Rectal smooth muscle tissue (tissue), 1 donor: Measurements from ENCODE around the gene DEFB127.
"Not testable (repeated sequence)": the region's sequence is repeated elsewhere in the genome, so short reads cannot be mapped to it uniquely, and the experiment has no call there.

ENCODE experiments used
- H3K27ac ChIP-seq: one replicate; pipeline ENCODE4 v1.7.0; 2013; ENCODE audit warnings: low read depth, low read length, inconsistent platforms
- H3K27me3 ChIP-seq: one replicate; pipeline ENCODE4 v1.7.0; 2013; ENCODE audit warnings: low read length; ENCODE audit not compliant: control insufficient read depth, insufficient read depth
- H3K36me3 ChIP-seq: one replicate; pipeline ENCODE4 v1.7.0; 2013; ENCODE audit warnings: low read length; ENCODE audit not compliant: control insufficient read depth, insufficient read depth
- H3K4me1 ChIP-seq: one replicate; pipeline ENCODE4 v1.7.0; 2013; ENCODE audit warnings: low read length; ENCODE audit not compliant: control insufficient read depth, insufficient read depth
- H3K4me3 ChIP-seq: one replicate; pipeline ENCODE4 v1.7.0; 2013; ENCODE audit warnings: low read length
- H3K9ac ChIP-seq: one replicate; pipeline ENCODE4 v1.7.0; 2013; ENCODE audit warnings: low read length

Gene DEFB127, protein sequence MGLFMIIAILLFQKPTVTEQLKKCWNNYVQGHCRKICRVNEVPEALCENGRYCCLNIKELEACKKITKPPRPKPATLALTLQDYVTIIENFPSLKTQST

DNA sequence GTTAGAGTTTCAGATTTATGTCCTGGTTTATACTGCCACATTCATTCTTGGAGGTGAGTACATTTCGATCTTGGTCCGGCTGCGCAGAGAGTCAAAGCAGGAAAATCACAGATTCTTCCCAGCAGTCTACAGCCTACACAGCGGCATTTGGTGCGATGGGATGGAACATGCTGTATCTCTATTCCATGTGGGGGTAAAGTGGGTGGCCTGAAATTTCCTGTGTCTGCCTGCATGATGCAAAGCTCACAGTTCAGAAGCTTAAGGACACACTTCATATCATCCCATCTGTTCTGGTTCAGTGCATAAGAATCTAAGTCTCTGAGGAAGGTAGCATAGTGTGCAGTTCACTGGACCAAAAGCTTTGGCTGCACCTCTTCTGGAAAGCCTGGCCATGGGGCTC lies at the start of gene DEFB127:
DEFB127 (plus strand) TSS at position 301 of the 400 bp plus-strand sequence; CDS start at position 392, 91 bp downstream.
- H3K27me3 ChIP-seq: no peaks in the 10 kb centered on the region

DNA sequence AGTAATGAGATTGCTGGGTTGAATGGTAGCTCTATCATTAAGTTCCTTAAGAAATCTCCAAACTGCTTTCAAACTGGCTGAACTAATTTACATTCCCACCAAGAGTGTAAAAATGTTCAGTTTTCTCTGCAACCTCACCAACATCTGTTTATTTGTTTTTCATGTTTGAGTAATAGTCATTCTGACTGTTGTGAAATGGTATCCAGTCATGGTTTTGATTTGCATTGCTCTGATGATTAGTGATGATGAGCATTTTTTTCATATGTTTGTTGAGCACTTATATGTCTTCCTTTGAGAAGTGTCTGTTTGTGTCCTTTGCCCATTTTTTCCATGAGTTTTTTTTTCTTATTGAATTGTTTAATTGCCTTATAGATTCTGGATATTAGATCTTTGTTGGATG lies 44.9 kb upstream of the DEFB127 start:
- Histone ChIP-seq H3K9ac (no peak overlapping the region), H3K4me1 (no peaks in the 10 kb centered on the region), H3K27me3 (no peaks in the 10 kb centered on the region), H3K36me3 (no peaks in the 10 kb centered on the region), H3K27ac (no peak overlapping the region), H3K4me3 (no peak overlapping the region)

More for the DNA sequence above, at the start of gene DEFB127:
- no peaks in the 10 kb centered on the region for H3K4me1 ChIP-seq
- H3K4me3 ChIP-seq: no peak within 1 kb of the TSS
- no peak within 1 kb of the TSS for H3K9ac ChIP-seq
- H3K27ac ChIP-seq: no peak within 1 kb of the TSS
- H3K36me3 ChIP-seq: no peaks in the 10 kb centered on the region

DNA sequence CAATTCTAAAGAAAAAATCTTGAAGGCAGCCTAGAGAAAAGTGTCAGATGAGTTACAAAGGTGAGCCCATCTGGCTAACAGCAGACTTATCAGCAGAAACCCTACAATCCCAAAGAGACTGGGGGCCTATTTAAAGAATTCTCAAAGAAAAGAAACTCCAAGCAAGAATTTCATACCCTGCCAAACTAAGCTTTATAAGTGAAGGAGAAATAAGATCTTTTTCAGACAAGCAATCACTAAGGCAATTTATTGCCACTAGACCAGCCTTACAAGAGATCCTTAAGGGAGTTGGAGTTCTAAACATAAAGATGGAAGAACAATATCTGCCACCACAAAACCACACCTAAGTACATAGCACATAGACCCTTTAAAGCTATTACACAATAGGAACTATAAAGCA lies 39.7 kb upstream of the DEFB127 start:
- no peak overlapping the region for H3K27ac ChIP-seq
- no peaks in the 10 kb centered on the region for H3K27me3 ChIP-seq
- no peaks in the 10 kb centered on the region for H3K4me1 ChIP-seq
- no peak overlapping the region for H3K4me3 ChIP-seq
- no peak overlapping the region for H3K9ac ChIP-seq
- no peaks in the 10 kb centered on the region for H3K36me3 ChIP-seq

DNA sequence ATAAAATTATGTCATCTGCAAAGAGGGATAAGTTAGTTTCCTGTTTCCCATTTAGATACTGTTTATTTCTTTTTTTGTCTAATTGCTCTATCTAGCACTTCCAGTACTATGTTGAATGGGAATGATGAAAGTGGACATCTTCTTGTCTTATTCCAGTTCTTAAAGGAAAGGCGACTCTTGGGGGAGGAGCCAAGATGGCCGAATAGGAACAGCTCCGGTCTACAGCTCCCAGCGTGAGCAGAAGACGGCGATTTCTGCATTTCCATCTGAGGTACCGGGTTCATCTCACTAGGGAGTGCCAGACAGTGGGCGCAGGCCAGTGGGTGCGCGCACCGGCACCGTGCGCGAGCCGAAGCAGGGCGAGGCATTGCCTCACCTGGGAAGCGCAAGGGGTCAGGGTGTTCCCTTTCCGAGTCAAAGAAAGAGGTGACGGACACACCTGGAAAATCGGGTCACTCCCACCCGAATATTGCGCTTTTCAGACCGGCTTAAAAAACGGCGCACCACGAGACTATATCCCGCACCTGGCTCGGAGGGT lies 27.4 kb upstream of the DEFB127 start:
- not testable (repeated sequence) for H3K27ac ChIP-seq, H3K4me3 ChIP-seq, H3K4me1 ChIP-seq, H3K36me3 ChIP-seq, H3K27me3 ChIP-seq, H3K9ac ChIP-seq

DNA sequence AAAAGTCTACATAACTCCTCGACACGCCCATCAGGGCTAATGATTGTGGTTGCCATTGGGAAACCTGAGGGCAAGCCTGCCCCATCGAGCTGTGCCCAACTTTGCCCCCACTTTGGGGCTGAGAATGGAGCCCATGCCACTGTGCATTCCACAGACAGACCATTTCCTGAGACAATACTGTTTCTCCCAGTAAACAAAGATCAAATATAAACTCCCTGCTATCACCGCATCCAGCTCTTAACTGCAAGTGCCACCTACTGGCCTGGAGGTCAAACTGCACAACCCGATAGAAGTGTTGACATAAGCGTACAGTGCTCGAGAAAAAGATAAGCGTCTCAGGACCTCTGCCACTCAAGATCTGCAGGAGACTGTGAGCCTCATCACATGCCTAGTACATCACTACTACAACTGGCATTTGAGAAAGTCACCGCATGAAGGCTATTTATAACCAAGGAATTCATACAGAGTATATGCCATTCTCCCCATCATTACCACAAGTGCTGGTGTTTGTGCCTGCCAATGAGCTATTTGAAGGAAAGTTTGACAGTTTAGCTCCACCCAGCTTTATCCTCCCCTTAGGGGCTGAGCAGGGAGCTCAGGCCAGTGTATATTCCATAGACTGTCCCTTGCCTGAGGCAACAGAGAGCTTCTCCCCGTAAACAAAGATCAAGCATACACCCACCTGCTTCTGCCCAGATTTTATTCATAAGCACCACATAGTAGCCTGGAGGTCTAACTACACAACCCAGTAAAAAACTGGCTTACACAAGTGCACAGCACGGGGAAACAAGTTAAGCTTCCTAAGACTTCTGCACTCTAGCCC lies 19.4 kb upstream of the DEFB127 start:
- no peaks in the 10 kb centered on the region for H3K36me3 ChIP-seq
- no peaks in the 10 kb centered on the region for H3K27me3 ChIP-seq
- no peak overlapping the region for H3K9ac ChIP-seq
- H3K27ac ChIP-seq: no peak overlapping the region
- no peaks in the 10 kb centered on the region for H3K4me1 ChIP-seq
- H3K4me3 ChIP-seq: no peak overlapping the region

DNA sequence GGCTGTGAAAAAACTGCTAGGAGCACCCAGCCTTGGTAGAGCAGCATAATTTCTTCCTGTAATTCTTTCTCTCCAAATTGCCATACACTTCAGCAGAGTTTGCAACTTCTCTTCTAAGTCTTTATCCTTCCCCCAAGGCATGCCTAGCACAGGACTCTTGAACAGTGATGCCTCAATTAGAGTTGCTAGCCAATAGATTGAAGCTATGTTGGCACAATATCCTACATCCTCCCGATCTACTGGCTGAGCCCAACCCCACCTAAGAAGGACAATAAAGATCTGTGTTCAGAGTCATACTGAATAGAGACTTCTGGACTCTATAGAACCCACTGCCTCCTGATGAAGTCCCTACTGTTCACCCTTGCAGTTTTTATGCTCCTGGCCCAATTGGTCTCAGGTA lies 15.0 kb upstream of the DEFB127 start, which contains the start of gene DEFB126:
DEFB126 (plus strand) TSS at position 301 of the 400 bp plus-strand sequence; CDS start at position 340, 39 bp downstream.
- H3K27me3 ChIP-seq: peaks cover 3% of the 10 kb centered on the region
- H3K4me3 ChIP-seq: no peak within 1 kb of the TSS
- no peaks in the 10 kb centered on the region for H3K4me1 ChIP-seq
- no peak within 1 kb of the TSS for H3K27ac ChIP-seq
- H3K36me3 ChIP-seq: no peaks in the 10 kb centered on the region
- no peak within 1 kb of the TSS for H3K9ac ChIP-seq

DNA sequence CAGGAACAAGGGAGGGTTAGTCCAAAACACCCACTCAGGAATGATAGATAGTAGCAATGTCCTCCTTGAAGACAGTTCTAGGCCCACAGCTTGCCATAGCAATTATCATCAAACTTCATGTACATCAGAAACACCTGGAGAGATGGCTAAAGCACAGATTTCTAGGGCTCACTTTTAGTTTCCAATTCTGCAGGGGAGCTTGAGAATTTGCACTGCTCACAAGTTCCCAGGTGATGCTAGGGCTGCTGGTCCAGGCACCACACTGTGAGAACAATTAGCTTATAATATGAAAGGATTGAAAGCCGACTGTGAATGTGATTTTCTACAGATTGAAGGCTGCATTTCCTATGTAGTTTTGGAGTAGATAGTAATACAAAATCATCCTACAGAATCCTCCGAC lies 11.4 kb upstream of the DEFB127 start:
- Histone ChIP-seq H3K36me3 (no peaks in the 10 kb centered on the region), H3K4me1 (no peaks in the 10 kb centered on the region), H3K27ac (no peak overlapping the region), H3K27me3 (peaks cover 3% of the 10 kb centered on the region), H3K9ac (no peak overlapping the region), H3K4me3 (no peak overlapping the region)

DNA sequence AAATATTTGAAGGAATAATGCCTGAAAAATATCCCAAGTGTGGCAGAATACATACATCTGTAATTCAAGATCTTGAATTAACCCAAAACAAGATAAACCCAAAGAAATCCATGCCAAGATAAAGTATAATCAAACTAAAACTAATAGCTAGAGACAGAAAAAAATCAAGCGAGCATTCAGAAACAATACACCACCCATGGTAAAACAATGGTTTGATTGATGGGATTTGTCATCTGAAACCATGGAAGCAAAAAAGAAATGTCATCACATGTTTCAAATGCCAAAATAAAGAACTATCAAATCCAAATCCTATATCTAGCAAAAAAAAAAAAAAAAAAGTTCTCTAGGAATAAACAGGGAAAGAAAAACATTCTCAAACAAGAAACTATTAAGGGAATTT lies 5.1 kb upstream of the DEFB127 start:
- H3K36me3 ChIP-seq: no peaks in the 10 kb centered on the region
- no peaks in the 10 kb centered on the region for H3K4me1 ChIP-seq
- H3K27me3 ChIP-seq: no peaks in the 10 kb centered on the region
- H3K27ac ChIP-seq: no peak overlapping the region
- no peak overlapping the region for H3K4me3 ChIP-seq
- no peak overlapping the region for H3K9ac ChIP-seq

DNA sequence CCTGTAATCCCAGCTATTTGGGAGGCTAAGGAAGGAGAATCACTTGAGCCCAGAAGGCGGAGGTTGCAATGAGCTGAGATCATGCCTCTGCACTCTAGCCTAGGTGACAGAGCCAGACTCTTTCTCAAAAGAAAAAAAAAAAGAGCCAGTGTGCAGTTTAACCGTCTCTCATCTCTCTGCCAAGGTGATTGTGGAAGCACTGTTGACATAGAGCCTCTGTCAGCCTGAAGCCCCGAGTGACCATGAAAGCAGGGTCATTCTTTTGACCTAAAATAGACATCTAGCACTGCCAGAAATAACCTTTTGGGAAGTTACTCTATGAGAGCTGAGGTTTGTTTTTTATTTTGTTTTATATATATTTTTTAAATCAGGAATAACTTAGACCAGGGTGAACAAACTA lies 7.4 kb downstream of the DEFB127 start:
- no peak overlapping the region for H3K4me3 ChIP-seq
- no peaks in the 10 kb centered on the region for H3K36me3 ChIP-seq
- no peaks in the 10 kb centered on the region for H3K27me3 ChIP-seq
- no peak overlapping the region for H3K27ac ChIP-seq
- no peak overlapping the region for H3K9ac ChIP-seq
- no peaks in the 10 kb centered on the region for H3K4me1 ChIP-seq

DNA sequence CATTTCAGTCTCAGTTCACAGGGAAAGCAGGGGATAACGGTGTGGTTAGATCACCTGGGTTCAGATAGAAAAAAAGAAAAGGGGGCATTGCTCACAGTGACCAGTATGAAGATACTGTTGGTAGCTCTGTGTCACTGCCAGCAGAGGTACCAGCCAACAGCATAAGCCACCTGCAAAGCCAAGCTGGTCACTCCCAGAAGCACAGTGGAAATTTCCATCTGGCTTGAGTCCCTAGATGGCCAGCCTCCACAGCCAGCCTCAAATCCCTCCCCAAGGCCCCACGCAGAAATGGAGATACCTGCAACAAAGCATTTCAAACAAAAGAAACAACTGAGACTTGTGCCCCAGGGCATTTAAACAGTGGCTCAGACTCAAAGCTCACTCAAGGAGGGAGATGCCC lies 11.6 kb downstream of the DEFB127 start:
- Histone ChIP-seq H3K27ac (no peak overlapping the region), H3K36me3 (no peaks in the 10 kb centered on the region), H3K4me3 (no peak overlapping the region), H3K4me1 (no peaks in the 10 kb centered on the region), H3K9ac (no peak overlapping the region), H3K27me3 (no peaks in the 10 kb centered on the region)

DNA sequence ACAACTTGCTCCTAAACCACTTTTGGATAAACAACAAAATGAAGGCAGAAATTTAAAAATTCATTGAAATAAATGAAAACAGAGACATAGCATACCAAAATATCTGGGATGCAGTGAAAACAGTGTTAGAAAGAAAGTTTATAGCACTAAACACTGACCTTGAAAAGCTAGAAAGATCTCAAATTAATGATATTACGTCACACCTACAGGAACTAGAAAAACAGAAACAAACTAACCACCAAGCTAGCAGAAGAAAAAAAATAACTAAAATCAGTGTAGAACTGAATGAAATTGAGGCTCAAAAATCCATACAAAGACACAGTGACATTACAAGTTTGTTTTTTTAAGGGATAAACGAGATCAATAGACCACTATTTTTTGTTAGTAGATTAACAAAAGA lies 27.0 kb downstream of the DEFB127 start:
- Histone ChIP-seq H3K27ac (no peak overlapping the region), H3K4me3 (no peak overlapping the region), H3K9ac (no peak overlapping the region), H3K27me3 (no peaks in the 10 kb centered on the region), H3K4me1 (no peaks in the 10 kb centered on the region), H3K36me3 (no peaks in the 10 kb centered on the region)

DNA sequence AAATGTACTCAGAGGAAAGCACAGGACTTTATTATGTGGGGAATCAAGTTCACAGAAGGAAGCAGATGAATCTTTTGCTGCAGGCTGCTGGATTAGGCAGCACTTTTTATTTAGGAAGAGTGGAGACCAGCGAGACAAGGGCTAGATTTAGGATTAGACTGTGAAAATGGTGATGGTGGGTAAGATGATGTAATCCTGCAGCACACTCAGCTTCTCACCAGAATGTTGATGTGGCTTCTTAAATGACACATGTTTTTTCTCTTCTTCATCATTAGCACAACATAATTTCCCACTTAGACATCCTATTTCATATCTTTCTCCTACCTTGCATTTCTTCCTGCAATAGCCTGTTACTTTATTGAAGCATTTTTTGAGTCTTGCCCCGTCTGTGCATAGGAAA lies 30.5 kb downstream of the DEFB127 start:
- no peaks in the 10 kb centered on the region for H3K27me3 ChIP-seq
- no peaks in the 10 kb centered on the region for H3K4me1 ChIP-seq
- H3K27ac ChIP-seq: no peak overlapping the region
- no peak overlapping the region for H3K9ac ChIP-seq
- no peaks in the 10 kb centered on the region for H3K36me3 ChIP-seq
- H3K4me3 ChIP-seq: no peak overlapping the region

DNA sequence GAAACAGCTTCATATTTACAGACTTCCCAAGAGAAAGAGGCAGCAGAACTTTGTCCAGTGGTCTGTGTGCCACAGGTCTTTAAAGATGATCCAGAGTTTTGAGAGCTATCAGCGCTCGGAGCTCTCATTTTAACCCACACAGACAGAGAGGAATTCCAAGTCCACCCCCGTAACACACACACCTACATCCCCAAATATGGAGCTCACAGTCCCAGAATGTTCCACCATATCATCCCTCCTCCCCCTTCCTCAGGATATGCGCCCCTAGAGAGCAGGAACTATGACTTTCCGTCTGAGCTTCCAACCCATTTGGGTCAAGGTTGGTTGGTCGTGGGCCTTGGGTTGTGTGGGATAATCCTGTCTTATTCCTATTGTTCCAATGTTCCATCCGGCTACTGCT lies 32.4 kb downstream of the DEFB127 start, which contains the start of gene DEFB128:
DEFB128 (minus strand) TSS at position 101 of the 400 bp plus-strand sequence; CDS start at position 13, 88 bp downstream.
- H3K27ac ChIP-seq: no peak within 1 kb of the TSS
- H3K4me1 ChIP-seq: no peaks in the 10 kb centered on the region
- H3K4me3 ChIP-seq: no peak within 1 kb of the TSS
- H3K27me3 ChIP-seq: no peaks in the 10 kb centered on the region
- no peak within 1 kb of the TSS for H3K9ac ChIP-seq
- no peaks in the 10 kb centered on the region for H3K36me3 ChIP-seq
